Panc1 (cell line): Measurements from ENCODE around the gene AMTN.

Experiments used
- POLR2AphosphoS5 ChIP-seq: IDR thresholded peaks from 2 replicates; pipeline ENCODE4 v1.6.1; 2012; ENCODE audit warnings: mild to moderate bottlenecking, low read depth, low read length, moderate library complexity
- SIN3A ChIP-seq: IDR thresholded peaks from 2 replicates; pipeline ENCODE4 v1.6.1; 2012; ENCODE audit warnings: low read depth, mild to moderate bottlenecking, low read length, moderate library complexity, borderline replicate concordance; ENCODE audit not compliant: insufficient read depth
- TCF7L2 ChIP-seq: IDR thresholded peaks from 2 replicates; pipeline ENCODE4 v1.6.1; 2011; ENCODE audit warnings: mild to moderate bottlenecking, low read depth, low read length, inconsistent platforms
- TF ChIP-seq, protein P1 (sequence below): fragments of 450-650 bp; IDR thresholded peaks from 2 replicates; pipeline ENCODE4 v1.5.1; 2017; ENCODE audit warnings: mild to moderate bottlenecking
- TF ChIP-seq, protein P2 (sequence below), 2 experiments: IDR thresholded peaks; 2 replicates each; pipeline ENCODE4 v1.6.1; 2011 to 2012; ENCODE audit warnings: low read depth in 2 of 2, control low read depth in 1 of 2, low read length in 1 of 2, mild to moderate bottlenecking in 1 of 2, moderate library complexity in 1 of 2; ENCODE audit not compliant: insufficient read depth in 1 of 2

GRCh38 chr4:70511365-70511764 is 7.0 kb upstream of the AMTN start:
- TF ChIP-seq, protein P1, sequence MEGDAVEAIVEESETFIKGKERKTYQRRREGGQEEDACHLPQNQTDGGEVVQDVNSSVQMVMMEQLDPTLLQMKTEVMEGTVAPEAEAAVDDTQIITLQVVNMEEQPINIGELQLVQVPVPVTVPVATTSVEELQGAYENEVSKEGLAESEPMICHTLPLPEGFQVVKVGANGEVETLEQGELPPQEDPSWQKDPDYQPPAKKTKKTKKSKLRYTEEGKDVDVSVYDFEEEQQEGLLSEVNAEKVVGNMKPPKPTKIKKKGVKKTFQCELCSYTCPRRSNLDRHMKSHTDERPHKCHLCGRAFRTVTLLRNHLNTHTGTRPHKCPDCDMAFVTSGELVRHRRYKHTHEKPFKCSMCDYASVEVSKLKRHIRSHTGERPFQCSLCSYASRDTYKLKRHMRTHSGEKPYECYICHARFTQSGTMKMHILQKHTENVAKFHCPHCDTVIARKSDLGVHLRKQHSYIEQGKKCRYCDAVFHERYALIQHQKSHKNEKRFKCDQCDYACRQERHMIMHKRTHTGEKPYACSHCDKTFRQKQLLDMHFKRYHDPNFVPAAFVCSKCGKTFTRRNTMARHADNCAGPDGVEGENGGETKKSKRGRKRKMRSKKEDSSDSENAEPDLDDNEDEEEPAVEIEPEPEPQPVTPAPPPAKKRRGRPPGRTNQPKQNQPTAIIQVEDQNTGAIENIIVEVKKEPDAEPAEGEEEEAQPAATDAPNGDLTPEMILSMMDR = no peak
- TF ChIP-seq, protein P2, sequence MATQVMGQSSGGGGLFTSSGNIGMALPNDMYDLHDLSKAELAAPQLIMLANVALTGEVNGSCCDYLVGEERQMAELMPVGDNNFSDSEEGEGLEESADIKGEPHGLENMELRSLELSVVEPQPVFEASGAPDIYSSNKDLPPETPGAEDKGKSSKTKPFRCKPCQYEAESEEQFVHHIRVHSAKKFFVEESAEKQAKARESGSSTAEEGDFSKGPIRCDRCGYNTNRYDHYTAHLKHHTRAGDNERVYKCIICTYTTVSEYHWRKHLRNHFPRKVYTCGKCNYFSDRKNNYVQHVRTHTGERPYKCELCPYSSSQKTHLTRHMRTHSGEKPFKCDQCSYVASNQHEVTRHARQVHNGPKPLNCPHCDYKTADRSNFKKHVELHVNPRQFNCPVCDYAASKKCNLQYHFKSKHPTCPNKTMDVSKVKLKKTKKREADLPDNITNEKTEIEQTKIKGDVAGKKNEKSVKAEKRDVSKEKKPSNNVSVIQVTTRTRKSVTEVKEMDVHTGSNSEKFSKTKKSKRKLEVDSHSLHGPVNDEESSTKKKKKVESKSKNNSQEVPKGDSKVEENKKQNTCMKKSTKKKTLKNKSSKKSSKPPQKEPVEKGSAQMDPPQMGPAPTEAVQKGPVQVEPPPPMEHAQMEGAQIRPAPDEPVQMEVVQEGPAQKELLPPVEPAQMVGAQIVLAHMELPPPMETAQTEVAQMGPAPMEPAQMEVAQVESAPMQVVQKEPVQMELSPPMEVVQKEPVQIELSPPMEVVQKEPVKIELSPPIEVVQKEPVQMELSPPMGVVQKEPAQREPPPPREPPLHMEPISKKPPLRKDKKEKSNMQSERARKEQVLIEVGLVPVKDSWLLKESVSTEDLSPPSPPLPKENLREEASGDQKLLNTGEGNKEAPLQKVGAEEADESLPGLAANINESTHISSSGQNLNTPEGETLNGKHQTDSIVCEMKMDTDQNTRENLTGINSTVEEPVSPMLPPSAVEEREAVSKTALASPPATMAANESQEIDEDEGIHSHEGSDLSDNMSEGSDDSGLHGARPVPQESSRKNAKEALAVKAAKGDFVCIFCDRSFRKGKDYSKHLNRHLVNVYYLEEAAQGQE (IDR thresholded peaks at IDR 0.05; ENCODE audit: insufficient read depth in 1 of 2, low read depth in 2 of 2, low read length in 1 of 2) = no peak
- TF ChIP-seq POLR2AphosphoS5 (no peak), SIN3A (no peak), TCF7L2 (no peak)
